ENCODE results near the gene CTXN3.

CTXN3 gene

DNA sequence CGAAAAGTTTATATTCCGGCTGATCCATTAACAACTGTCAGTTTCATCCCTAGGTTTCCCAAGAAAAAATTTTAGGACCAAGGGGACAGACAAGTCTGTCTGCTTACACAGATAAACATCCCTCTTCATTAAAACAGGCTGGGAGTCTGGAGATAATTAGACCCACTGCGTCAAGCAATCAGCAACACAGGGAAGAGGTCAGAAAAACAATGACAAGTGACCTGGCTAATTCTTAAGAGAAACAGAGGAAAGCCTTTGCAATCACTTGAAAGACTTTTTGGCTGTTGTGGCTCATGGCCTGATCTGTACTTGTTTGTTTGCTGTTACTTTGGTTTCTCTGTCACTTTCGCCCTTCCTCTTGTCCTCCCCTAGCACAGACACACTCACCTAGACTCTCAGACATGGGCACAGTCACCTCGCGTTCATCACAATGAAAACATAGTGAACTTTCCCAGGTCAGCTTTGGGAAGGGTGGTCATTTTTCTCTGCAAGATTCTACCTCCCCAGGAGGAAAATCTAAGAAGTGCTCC is 51.4 kb downstream of the CTXN3 start:
- TF ChIP-seq, protein P1, sequence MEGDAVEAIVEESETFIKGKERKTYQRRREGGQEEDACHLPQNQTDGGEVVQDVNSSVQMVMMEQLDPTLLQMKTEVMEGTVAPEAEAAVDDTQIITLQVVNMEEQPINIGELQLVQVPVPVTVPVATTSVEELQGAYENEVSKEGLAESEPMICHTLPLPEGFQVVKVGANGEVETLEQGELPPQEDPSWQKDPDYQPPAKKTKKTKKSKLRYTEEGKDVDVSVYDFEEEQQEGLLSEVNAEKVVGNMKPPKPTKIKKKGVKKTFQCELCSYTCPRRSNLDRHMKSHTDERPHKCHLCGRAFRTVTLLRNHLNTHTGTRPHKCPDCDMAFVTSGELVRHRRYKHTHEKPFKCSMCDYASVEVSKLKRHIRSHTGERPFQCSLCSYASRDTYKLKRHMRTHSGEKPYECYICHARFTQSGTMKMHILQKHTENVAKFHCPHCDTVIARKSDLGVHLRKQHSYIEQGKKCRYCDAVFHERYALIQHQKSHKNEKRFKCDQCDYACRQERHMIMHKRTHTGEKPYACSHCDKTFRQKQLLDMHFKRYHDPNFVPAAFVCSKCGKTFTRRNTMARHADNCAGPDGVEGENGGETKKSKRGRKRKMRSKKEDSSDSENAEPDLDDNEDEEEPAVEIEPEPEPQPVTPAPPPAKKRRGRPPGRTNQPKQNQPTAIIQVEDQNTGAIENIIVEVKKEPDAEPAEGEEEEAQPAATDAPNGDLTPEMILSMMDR (IDR thresholded peaks at IDR 0.05; ENCODE audit: insufficient read depth, low read depth, low read length, missing control alignments): no peak
- no peak overlapping the region for H3K4me3 ChIP-seq (ENCODE audit: low read depth, low read length)
- no peak for DNase-seq (ENCODE audit: low read depth)

DNA sequence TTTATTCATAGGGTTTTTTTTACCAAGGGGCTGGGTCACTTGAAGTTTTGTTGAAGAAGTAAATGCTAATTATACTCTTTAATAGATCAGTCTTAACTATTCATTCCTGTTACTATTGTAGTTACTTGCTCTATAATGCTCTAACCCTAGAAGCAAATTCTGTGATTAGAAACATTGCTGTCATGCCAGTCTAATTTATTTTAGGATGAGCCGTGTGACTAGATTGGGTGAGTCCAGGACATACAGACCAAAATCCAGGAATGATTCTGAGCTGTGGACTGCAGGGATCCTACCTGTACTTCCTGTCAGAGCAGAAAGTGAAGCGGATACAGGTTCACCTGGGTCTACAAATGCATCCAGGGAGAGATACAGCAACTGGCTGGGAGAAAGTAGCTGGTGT is 53.6 kb downstream of the CTXN3 start:
- no peak for DNase-seq (ENCODE audit: low read depth)
- no peak overlapping the region for H3K4me3 ChIP-seq (ENCODE audit: low read depth, low read length)
- TF ChIP-seq, protein P1 (IDR thresholded peaks at IDR 0.05; ENCODE audit: insufficient read depth, low read depth, low read length, missing control alignments): no peak

DNA sequence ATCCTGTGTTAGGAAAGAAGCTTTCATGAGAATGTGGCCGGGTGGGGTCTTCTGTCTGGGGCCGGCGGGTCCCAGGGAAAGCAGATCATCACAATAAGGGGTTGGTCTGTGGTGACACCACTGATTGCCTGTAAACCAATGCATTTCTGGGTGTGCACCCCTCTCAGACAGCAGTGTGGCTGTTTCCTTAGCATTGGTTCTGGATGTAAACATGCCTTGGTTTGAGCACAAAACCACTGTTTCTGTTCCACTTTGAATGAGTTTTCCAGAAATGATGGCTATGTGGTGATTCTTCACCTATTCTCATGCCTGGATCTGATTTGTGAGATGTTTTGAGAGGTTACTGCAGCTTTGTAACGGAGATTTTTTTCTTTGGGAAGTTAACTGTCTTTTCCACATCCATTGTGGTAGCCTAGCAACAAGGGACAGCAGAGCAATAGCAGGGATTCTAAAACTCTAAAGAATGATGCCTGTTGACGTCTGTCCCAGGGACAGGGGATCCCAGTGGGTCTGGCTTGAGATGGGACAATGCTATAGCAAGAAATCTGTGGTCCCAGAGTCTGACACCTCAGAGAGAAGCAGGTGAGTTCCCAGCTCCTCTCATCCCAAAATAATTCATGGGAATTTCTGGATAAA is 54.2 kb downstream of the CTXN3 start, which contains the start of gene CCDC192:
Gene CCDC192 (plus strand): TSS at position 466 of the 636 bp plus-strand sequence. CDS start 55 bp downstream, at position 521.
- TF ChIP-seq, protein P1 (IDR thresholded peaks at IDR 0.05; ENCODE audit: insufficient read depth, low read depth, low read length, missing control alignments): no peak
- no peak for DNase-seq (ENCODE audit: low read depth)
- H3K4me3 ChIP-seq (ENCODE audit: low read depth, low read length): no peak within 1 kb of the TSS

DNA sequence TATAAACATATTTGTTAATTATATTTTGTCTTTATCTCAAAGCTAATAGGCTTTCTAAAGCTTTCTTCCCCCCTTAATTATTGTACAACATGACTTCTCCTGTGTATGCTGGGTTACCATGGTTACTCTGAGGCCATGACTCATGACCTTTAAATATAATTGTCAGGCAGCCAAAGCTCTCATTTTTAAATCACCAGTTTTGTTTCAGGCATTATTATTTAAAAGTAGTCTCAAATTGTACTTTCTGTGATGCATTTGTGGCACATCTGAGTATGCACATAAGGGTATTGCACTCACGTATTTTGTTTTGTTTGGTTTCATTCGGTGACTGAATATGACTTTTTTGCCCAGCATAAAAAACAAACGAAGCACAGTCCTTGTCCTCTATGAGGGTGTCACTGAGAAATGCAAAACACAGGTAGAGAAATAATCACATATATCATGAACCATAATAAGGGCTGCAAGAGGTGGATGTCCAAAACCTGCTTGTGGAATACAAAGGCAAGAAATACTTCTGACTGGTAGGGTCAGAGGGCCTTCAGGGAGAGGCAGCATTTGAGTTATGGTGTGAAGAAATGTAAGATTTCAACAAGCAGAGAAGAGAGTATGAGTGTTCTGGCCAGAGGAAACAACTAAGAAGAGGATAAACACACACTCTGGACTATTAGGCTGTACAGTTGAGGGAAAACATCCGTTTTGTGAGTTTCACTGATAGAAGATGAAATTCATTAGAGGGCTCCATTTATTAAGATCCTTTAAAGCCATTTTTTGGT is 56.4 kb downstream of the CTXN3 start:
- TF ChIP-seq, protein P1 (IDR thresholded peaks at IDR 0.05; ENCODE audit: insufficient read depth, low read depth, low read length, missing control alignments): no peak
- H3K4me3 ChIP-seq (ENCODE audit: low read depth, low read length): no peak overlapping the region
- DNase-seq (ENCODE audit: low read depth): peak; percentile 14

DNA sequence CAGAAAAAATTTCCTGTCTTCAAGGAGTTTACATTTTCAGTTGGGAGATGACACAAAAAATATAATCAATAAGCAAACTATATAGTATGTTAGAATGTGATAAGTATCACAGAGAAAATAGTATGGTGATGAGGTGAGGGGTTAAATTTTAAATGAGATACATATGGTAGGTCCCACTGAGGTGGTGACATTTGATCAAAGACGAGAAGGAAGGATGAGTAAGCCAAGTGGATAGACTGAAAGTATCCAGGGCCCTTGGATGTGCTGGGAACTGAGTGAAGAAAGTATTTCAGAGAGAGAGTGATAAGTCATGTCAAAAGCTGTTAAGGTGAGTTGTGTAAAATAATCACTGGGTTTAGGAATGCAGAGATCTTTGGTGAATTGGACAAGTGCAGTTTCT is 57.8 kb downstream of the CTXN3 start:
- DNase-seq (ENCODE audit: low read depth): no peak
- no peak overlapping the region for H3K4me3 ChIP-seq (ENCODE audit: low read depth, low read length)
- TF ChIP-seq, protein P1 (IDR thresholded peaks at IDR 0.05; ENCODE audit: insufficient read depth, low read depth, low read length, missing control alignments): no peak

DNA sequence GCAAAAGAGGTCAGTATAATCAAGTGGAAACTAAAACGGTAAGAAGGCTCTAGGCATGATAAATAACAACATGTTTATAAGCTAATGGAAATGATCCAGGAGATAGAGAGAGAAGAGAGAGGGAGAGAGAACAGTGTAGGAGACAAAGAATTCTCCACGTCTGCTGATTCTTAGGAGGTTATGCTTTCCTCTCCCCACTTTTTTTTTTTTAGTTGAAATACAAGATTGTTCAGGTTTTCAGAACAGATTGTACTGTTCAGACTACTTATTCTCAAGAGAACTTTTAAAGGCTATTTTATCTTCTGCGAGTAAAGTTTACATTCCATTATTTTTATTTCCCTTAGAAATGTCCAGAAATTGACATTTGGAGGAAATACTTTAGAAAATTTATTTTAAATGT is 58.3 kb downstream of the CTXN3 start:
- DNase-seq (ENCODE audit: low read depth): no peak
- TF ChIP-seq, protein P1 (IDR thresholded peaks at IDR 0.05; ENCODE audit: insufficient read depth, low read depth, low read length, missing control alignments): no peak
- H3K4me3 ChIP-seq (ENCODE audit: low read depth, low read length): no peak overlapping the region

Measured in GM12865 (cell line).